ENCODE results near the gene TUBD1.
A peak's percentile ranks its signal among the peaks of the same experiment; 100 is the strongest.

Gene TUBD1

DNA sequence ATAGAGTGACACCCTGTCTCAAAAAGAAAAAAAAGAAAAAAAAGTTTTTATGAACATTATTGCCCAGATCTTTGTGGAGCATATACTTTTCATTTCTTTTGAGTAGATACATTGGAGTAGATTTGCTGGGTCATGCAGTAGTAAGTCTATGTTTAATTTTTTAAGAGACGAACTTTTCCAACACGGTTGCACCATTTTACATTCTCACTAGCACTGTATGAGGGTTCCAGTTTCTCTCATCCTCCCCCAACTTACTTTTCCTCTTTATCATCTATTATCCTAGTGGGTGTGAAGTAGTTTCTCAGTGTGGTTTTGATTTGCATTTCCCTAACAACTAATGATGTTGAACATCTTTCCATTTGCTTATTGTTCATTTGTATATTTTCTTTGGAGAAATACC, 10.7 kb upstream of the TUBD1 start:
- no peak for DNase-seq (ENCODE audit: low spot score)
- TF ChIP-seq, protein P1, sequence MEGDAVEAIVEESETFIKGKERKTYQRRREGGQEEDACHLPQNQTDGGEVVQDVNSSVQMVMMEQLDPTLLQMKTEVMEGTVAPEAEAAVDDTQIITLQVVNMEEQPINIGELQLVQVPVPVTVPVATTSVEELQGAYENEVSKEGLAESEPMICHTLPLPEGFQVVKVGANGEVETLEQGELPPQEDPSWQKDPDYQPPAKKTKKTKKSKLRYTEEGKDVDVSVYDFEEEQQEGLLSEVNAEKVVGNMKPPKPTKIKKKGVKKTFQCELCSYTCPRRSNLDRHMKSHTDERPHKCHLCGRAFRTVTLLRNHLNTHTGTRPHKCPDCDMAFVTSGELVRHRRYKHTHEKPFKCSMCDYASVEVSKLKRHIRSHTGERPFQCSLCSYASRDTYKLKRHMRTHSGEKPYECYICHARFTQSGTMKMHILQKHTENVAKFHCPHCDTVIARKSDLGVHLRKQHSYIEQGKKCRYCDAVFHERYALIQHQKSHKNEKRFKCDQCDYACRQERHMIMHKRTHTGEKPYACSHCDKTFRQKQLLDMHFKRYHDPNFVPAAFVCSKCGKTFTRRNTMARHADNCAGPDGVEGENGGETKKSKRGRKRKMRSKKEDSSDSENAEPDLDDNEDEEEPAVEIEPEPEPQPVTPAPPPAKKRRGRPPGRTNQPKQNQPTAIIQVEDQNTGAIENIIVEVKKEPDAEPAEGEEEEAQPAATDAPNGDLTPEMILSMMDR (IDR thresholded peaks at IDR 0.05; ENCODE audit: extremely low read depth, missing control alignments) = no peak

DNA sequence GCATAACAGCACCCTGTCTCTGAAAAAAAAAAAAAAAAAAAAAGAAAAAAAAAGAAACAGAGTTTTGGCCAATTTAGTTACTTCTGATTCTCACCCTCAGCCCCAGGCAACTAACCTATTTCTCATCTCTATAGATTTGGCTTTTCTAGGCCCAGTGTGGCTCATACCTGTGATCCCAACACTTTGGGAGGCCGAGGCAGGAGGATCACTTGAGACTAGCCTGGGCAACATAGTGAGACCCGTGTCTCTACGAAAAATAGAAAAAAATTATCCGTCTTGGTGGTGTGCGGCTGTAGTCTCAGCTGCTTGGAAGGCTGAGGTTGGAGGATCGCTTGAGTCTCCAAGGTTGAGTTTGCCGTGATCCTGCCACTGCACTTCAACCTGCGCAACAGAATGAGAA, 8.9 kb upstream of the TUBD1 start:
- TF ChIP-seq, protein P1 (IDR thresholded peaks at IDR 0.05; ENCODE audit: extremely low read depth, missing control alignments) = no peak
- DNase-seq (ENCODE audit: low spot score) = no peak

DNA sequence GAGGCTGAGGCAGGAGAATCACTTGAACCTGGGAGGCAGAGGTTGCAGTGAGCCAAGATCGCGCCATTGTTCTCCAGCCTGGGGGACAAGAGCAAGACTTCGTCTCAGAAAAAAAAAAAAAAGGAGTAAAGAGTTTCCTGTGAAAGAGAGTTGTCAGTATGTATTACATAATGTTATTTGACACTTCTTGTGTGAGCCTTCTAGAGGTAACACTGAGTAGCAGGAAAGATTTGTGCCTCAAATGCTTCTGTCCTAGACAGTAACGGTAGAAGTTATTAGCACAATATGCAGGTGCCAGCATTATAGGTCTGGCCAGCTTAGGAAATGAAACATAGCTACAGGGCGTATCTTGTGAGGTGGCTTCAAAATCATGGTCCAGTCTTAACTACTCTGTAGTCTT, 6.4 kb upstream of the TUBD1 start:
- TF ChIP-seq, protein P1 (IDR thresholded peaks at IDR 0.05; ENCODE audit: extremely low read depth, missing control alignments) = no peak
- DNase-seq (ENCODE audit: low spot score) = no peak

DNA sequence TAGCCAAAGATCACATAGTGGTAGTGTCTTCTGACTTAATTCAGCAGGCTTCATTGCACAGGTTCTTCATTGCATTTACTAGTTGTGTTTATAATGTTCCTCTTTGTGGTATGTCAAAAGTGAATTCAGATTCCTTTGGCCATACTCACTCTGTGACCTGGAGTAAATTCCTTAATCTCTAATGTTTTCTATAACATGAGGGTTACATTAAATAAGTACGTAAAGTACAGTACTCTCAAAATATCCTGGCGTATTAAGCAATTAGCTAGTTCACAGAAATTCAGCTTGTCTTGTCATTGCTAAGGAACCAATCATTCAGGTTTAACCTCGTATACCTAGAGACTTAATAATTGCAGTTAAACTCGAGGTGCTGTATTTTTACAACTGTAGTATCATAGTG, 4.3 kb upstream of the TUBD1 start:
- DNase-seq (ENCODE audit: low spot score) = no peak
- TF ChIP-seq, protein P1 (IDR thresholded peaks at IDR 0.05; ENCODE audit: extremely low read depth, missing control alignments) = no peak

DNA sequence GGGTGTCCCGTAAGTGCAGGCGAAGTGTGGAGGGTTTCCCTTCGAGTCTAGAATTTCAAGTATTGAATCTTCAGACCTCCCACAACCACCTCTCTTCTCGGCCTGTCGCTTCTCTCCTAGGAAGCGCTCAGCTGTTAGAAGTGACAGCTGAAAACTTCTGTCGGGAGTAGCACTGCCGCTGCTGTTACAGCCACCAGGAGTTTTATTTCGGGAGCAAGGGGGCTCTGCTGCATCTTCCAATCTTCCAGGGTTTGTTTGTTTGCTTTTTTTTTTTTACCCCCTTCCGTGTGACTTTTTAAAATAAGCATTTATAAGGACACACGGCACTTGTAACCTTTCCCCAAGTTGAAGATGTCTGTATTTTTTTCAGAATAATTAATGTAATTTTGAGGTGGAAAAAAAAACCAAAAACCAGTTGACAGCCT, 945 bp upstream of the TUBD1 start:
- TF ChIP-seq, protein P1 (IDR thresholded peaks at IDR 0.05; ENCODE audit: extremely low read depth, missing control alignments) = no peak
- DNase-seq (ENCODE audit: low spot score) = peak; percentile 16

DNA sequence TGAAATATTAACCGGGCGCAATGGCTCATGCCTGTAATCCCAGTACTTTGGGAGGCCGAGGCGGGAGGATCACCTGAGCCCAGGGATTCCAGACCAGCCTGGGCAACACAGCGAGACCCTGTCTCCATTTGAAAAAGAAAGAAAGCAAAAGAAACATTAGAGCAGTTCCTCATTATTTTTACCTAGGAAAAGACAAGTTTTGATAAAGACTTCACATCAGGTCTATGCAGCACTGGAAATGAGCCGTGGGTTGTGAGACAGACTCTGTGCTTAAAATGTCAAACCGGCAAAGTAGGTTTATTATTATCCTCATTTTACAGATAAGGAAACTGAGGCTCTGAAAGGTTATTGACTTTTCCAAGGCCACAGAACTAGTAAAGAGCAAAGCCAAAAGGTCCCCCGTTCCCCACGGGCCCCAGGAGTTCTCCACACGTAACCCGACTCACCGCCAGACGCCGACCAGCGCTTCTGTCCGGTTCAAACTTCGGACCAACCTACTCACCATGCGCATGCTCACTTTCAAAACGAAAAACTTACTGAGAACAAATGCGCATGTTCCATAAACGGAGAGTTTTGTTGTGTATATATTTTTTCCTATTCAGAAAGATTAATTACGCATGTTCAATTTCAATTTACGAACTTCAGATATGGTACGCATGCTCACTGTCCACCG, 356 bp downstream of the TUBD1 start:
- TF ChIP-seq, protein P1 (IDR thresholded peaks at IDR 0.05; ENCODE audit: extremely low read depth, missing control alignments) = no peak
- no peak for DNase-seq (ENCODE audit: low spot score)

DNA sequence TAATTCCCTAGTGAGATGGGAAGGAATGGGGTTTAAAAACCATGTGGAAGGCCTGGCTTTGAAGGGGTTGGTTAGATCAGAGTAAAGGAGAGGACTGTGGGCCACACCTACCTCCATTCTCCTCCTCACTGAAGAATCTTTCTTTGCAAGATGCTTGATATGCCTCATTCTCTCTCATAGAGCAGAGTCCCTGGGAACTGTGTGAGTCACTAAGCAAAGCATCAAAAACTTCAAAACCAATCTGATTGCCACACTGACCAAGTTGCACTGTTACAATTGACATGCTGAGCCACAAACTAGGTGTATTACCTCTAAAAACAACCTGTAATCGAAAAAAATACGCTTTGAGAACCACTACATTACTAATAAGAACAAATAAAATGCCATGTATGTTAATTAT, 2.0 kb downstream of the TUBD1 start:
- no peak for DNase-seq (ENCODE audit: low spot score)
- TF ChIP-seq, protein P1 (IDR thresholded peaks at IDR 0.05; ENCODE audit: extremely low read depth, missing control alignments) = no peak
